Activated CD8-positive, alpha-beta T cell treated with anti-CD3 and anti-CD28 coated beads, Interleukin-2, amount 10 ng/mL, durations not matched to agents 7 days and 5 days (primary cell): ENCODE results near the gene MAPRE2. TPM values are rescaled to one million over a fixed set of nuclear protein-coding genes. Genes with fewer than 3 reads are reported as not detected.

Experiments
- ATAC-seq: fragments of 150-1000 bp; cut with Tn5 transposase; one replicate; pipeline ENCODE4 v1.10.0; 2021; ENCODE audit warnings: moderate library complexity
- CTCF ChIA-PET: fragments of 350-600 bp; sonication (Branson Sonifier 250); formaldehyde crosslinking; loops from one replicate; lab custom pipeline; 2021; ENCODE audit warnings: antibody characterized with exemption; lab: Charles Lee
- POLR2A ChIA-PET: fragments of 350-600 bp; sonication (Branson Sonifier 250); formaldehyde crosslinking; loops from one replicate; lab custom pipeline; 2021; ENCODE audit warnings: antibody characterized with exemption; lab: Charles Lee
- DNase-seq: peaks from one replicate; pipeline ENCODE4 v3.0.0-alpha.2; 2020
- H3K27ac Mint-ChIP-seq: one replicate; pipeline ENCODE4 v1.8.0; 2021; ENCODE audit warnings: mild to moderate bottlenecking, mixed read lengths
- H3K27me3 Mint-ChIP-seq: one replicate; pipeline ENCODE4 v1.8.0; 2021; ENCODE audit warnings: low read depth, mixed read lengths
- H3K36me3 Mint-ChIP-seq: one replicate; pipeline ENCODE4 v1.8.0; 2021; ENCODE audit warnings: low read depth, mixed read lengths
- H3K4me1 Mint-ChIP-seq: one replicate; pipeline ENCODE4 v1.8.0; 2021; ENCODE audit warnings: low read depth, mixed read lengths
- H3K4me3 Mint-ChIP-seq: one replicate; pipeline ENCODE4 v1.8.0; 2021; ENCODE audit warnings: mild to moderate bottlenecking, mixed read lengths
- H3K9me3 Mint-ChIP-seq: one replicate; pipeline ENCODE4 v1.8.0; 2022; ENCODE audit warnings: mixed read lengths; ENCODE audit not compliant: insufficient read depth
- total RNA-seq, 2 experiments: library from RNA; stranded (reverse); gene quantifications; one replicate each; pipeline ENCODE4 v1.2.3, GENCODE V29; 2021

MAPRE2 gene
- total RNA-seq, 2 experiments from 2014 or later = 49.0 to 53.6 TPM

DNA sequence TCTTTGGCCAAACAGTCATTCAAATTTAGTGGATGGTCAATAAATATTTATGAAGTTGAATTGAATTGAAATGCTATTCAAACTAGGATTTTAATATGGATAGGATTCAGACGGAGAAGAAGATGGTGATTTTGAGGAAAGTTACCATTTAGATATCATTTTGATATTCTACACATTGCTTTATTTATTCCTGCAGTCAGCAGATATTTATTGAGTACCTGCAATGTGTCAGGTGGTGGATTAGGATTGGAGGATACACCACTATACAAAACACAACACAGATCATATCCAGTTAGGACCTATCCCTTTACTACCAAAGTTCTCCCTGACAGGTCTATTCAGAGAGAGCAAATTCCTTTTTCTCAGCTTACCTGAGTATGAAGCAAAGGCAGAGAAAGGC, 38.8 kb downstream of the MAPRE2 start:
- POLR2A ChIA-PET = no interaction called here
- DNase-seq (no peak), ATAC-seq (no peak)
- H3K4me1 Mint-ChIP-seq = peaks cover 9% of the 10 kb centered on the region
- no peak overlapping the region for H3K27ac Mint-ChIP-seq
- H3K27me3 Mint-ChIP-seq = no peaks in the 10 kb centered on the region
- H3K9me3 Mint-ChIP-seq = no peaks in the 10 kb centered on the region
- CTCF ChIA-PET = interaction anchor here (1.2 kb wide), 1 partner anchor 51 kb away, joined by 3 read pairs; no protein-coding TSS in a partner anchor
- peaks cover 20% of the 10 kb centered on the region for H3K36me3 Mint-ChIP-seq
- no peak overlapping the region for H3K4me3 Mint-ChIP-seq

DNA sequence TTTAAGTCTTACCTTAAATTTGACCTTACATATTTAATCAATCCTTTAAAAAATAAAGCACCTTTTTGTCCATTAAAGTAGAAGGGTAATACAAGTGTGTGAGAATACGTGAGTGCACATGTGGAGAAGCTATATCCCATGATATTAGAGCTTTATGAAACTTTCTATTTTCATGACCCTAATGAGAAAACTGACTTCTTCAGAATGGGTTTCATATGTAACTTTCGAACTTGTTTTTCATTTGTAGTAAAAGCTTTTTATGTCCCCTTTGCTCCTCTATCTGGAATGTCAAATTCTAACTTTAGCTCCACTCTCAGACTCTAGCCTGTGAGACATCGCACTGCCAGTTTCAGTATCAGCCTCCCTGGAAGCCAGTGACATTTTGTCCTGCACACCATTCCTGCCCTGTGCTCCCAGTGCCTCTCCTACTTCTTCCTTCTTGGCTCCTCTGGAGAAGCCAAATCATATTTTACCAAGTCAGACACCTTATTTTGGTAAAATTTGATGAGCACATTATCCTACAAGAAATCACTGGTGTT, 42.0 kb downstream of the MAPRE2 start:
- Mint-ChIP-seq H3K27me3 (no peaks in the 10 kb centered on the region), H3K4me1 (no peaks in the 10 kb centered on the region), H3K4me3 (no peak overlapping the region), H3K9me3 (no peaks in the 10 kb centered on the region), H3K27ac (no peak overlapping the region), H3K36me3 (peaks cover 16% of the 10 kb centered on the region)
- no peak for ATAC-seq
- ChIA-PET CTCF (no interaction called here), POLR2A (interaction anchor here (0.9 kb wide), 1 partner anchor 14 kb away, joined by 3 read pairs; no protein-coding TSS in a partner anchor)
- DNase-seq = no peak

GRCh38 chr18:35084494-35085449, 43.6 kb downstream of the MAPRE2 start:
- no peaks in the 10 kb centered on the region for H3K27me3 Mint-ChIP-seq
- no peak overlapping the region for H3K4me3 Mint-ChIP-seq
- H3K4me1 Mint-ChIP-seq = no peaks in the 10 kb centered on the region
- ATAC-seq (no peak), DNase-seq (no peak)
- H3K9me3 Mint-ChIP-seq = no peaks in the 10 kb centered on the region
- POLR2A ChIA-PET = interaction anchor here (1.0 kb wide), 1 partner anchor 42 kb away, joined by 3 read pairs; no protein-coding TSS in a partner anchor
- CTCF ChIA-PET = interaction anchor here (1.2 kb wide), 1 partner anchor 56 kb away, joined by 3 read pairs; no protein-coding TSS in a partner anchor
- H3K36me3 Mint-ChIP-seq = peaks cover 10% of the 10 kb centered on the region
- H3K27ac Mint-ChIP-seq = no peak overlapping the region

DNA sequence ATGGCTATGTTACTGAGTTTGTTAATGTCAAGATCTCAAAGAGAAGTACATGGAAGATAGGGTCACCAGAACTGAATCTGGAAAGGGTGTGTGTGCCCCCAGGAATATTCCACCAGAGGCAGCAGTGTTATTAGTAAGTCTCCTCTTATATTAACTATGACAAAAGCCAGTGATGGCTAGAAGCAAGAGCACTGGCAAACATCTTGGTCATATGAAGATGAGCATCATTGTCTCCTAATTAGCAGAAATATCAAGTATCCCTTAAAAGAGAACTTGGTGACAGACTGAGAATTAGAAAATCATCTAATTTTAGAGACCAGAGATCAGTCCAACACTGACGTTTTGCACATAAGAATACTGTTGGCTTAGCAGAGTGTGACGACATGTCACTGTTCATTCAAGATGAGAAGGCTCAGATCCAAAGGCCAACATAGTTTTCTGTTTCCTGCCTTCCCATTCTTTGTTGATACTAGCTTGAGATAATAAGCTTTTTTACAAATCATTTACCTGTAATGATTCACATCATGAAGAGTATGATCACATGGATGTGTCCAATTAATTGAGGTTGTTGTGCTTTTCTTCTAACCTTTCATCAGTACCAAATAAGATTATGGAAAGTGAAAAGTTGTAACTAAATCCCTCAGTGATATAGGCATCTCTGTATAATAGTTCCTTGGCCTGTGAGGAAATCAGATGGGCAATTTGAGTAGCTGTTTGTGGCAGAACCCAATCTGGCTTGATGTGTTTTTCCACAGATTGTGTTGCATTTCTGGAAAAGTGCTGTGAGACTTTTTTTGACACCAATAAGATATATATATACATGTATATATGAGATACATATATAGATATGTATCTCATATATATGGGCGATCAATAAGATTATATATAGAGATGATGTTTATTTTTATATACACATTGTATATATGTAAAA, 44.5 kb downstream of the MAPRE2 start:
- DNase-seq (no peak), ATAC-seq (no peak)
- H3K27me3 Mint-ChIP-seq = no peaks in the 10 kb centered on the region
- H3K36me3 Mint-ChIP-seq = peaks cover 11% of the 10 kb centered on the region
- no peaks in the 10 kb centered on the region for H3K9me3 Mint-ChIP-seq
- H3K27ac Mint-ChIP-seq = no peak overlapping the region
- POLR2A ChIA-PET = no interaction called here
- no peak overlapping the region for H3K4me3 Mint-ChIP-seq
- CTCF ChIA-PET = interaction anchor here (1.2 kb wide), 1 partner anchor 57 kb away, joined by 3 read pairs; no protein-coding TSS in a partner anchor
- no peaks in the 10 kb centered on the region for H3K4me1 Mint-ChIP-seq

- Mint-ChIP-seq H3K4me3 (no peak overlapping the region), H3K4me1 (no peaks in the 10 kb centered on the region), H3K9me3 (no peaks in the 10 kb centered on the region), H3K27ac (no peak overlapping the region), H3K36me3 (peaks cover 7% of the 10 kb centered on the region), H3K27me3 (no peaks in the 10 kb centered on the region)
- POLR2A ChIA-PET = interaction anchor here (0.9 kb wide), 1 partner anchor 50 kb away, joined by 3 read pairs; no protein-coding TSS in a partner anchor
- DNase-seq (no peak), ATAC-seq (no peak)
- CTCF ChIA-PET = interaction anchor here (0.8 kb wide), 1 partner anchor 42 kb away, joined by 4 read pairs; no protein-coding TSS in a partner anchor
Measured at GRCh38 chr18:35086704-35087103, 45.5 kb downstream of the MAPRE2 start.

DNA sequence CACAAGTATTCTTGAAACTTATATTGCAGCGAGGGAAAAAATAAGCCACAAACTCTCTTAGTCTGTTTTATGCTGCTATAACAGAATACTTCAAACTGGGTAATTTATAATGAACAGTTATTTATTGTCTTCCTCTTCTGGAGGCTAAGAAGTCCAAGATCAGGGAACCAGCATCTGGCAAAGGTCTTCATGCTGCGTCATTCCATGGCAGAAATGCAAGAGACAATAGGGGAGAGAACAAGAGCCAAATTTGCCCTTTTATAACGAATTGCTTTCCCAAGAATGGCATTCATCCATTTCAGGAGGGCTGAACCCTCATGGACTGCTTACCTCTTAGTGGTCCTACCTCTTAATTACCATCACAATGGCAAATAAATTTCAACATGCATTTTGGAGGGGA, 46.5 kb downstream of the MAPRE2 start:
- H3K36me3 Mint-ChIP-seq = peaks cover 4% of the 10 kb centered on the region
- no peak overlapping the region for H3K4me3 Mint-ChIP-seq
- DNase-seq (no peak), ATAC-seq (no peak)
- POLR2A ChIA-PET = no interaction called here
- CTCF ChIA-PET = interaction anchor here (0.8 kb wide), 1 partner anchor 43 kb away, joined by 4 read pairs; no protein-coding TSS in a partner anchor
- H3K4me1 Mint-ChIP-seq = no peaks in the 10 kb centered on the region
- no peaks in the 10 kb centered on the region for H3K27me3 Mint-ChIP-seq
- no peaks in the 10 kb centered on the region for H3K9me3 Mint-ChIP-seq
- no peak overlapping the region for H3K27ac Mint-ChIP-seq

DNA sequence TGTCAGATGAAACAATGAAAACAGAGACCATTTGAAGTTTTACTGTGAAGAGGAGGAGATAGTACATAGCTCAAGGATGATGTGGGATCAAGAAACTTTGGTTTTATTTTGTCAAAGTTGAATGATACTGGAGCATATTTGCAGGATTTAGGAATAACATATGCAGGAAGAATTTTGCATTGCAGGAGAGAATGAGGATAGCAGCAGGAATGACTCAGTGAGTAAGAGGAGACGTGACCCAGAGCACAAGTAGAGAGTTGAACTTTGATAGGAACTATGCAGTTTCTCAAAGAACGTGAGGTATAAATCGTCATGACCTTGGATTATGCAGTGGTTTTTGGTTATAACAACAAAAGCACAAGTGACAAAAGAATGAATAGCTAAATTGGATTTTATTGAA, 47.7 kb downstream of the MAPRE2 start:
- peaks cover 4% of the 10 kb centered on the region for H3K36me3 Mint-ChIP-seq
- no peaks in the 10 kb centered on the region for H3K4me1 Mint-ChIP-seq
- H3K27ac Mint-ChIP-seq = no peak overlapping the region
- no peak for ATAC-seq
- no peak for DNase-seq
- no peaks in the 10 kb centered on the region for H3K27me3 Mint-ChIP-seq
- H3K4me3 Mint-ChIP-seq = no peak overlapping the region
- POLR2A ChIA-PET = no interaction called here
- H3K9me3 Mint-ChIP-seq = no peaks in the 10 kb centered on the region
- CTCF ChIA-PET = no interaction called here

DNA sequence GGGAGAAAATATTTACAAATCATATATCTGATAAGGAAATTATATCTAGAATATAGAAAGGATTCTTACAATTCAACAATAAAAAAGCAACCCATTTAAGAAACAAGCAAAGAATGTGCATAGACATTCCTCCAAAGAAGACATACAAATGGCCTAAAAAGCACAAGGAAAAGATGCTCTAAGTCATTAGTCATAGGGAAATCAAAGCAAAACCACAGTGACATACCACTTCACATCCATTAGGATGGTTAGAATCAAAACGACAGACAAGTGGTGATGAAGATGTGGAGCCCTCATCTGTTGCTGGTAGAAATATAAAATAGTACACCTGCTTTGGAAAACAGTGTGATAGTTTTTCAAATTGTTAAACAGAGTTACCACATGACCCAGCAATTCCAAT, 48.2 kb downstream of the MAPRE2 start:
- ATAC-seq = no peak
- no peaks in the 10 kb centered on the region for H3K27me3 Mint-ChIP-seq
- no peak overlapping the region for H3K27ac Mint-ChIP-seq
- no peak for DNase-seq
- no peaks in the 10 kb centered on the region for H3K4me1 Mint-ChIP-seq
- ChIA-PET CTCF (no interaction called here), POLR2A (no interaction called here)
- H3K4me3 Mint-ChIP-seq = no peak overlapping the region
- peaks cover 4% of the 10 kb centered on the region for H3K36me3 Mint-ChIP-seq
- H3K9me3 Mint-ChIP-seq = no peaks in the 10 kb centered on the region

DNA sequence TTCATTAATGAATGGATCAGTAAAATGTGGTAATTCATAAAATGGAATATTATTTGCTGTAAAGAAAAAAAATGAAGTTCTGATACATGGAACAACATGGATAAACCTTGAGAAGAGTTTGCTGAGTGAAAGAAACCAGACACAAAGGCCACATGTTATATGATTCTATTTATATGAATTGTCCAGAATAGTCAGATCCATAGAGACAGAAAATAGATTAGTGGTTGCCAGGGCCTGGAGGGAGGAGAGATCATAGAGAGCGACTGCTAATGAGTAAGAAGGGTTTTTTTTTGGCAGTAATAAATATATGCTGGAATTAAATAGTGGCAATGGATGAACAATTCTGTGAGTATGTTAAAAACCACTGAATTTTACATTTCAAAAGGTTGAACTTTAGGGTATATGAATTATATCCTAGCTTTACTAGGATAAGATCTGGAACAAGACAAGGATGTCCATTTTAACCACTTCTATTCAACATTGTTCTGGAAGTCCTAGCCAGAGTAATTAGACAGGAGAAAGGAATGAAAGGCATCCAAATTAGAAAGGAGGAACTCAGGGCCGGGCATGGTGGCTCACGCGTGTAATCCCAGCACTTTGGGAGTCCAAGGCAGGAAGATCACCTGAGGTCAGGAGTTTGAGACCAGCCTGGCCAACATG, 48.8 kb downstream of the MAPRE2 start:
- ATAC-seq (no peak), DNase-seq (no peak)
- H3K9me3 Mint-ChIP-seq = no peaks in the 10 kb centered on the region
- H3K27ac Mint-ChIP-seq = no peak overlapping the region
- ChIA-PET CTCF (no interaction called here), POLR2A (no interaction called here)
- H3K4me3 Mint-ChIP-seq = no peak overlapping the region
- no peaks in the 10 kb centered on the region for H3K27me3 Mint-ChIP-seq
- H3K36me3 Mint-ChIP-seq = peaks cover 4% of the 10 kb centered on the region
- H3K4me1 Mint-ChIP-seq = no peaks in the 10 kb centered on the region

DNA sequence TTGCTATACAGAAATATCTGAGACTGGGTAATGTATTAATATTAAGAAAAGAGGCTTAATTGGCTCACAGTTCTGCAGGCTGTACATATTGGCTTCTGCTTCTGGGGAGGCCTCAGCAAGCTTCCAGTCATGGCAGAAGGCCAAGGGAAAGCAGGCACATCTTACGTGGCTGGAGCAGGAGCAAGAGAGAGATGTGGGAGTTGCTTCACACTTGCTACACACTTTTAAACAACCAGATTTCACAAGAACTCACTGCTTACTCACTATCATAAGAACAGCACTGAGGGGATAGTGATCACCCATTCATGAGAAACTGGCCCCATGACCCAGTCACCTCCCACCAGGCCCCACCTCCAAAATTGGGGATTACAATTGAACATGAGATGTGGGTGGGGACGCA, 50.6 kb downstream of the MAPRE2 start:
- Mint-ChIP-seq H3K27me3 (no peaks in the 10 kb centered on the region), H3K9me3 (no peaks in the 10 kb centered on the region), H3K4me3 (no peak overlapping the region), H3K36me3 (peaks cover 6% of the 10 kb centered on the region), H3K4me1 (no peaks in the 10 kb centered on the region), H3K27ac (no peak overlapping the region)
- ATAC-seq (no peak), DNase-seq (no peak)
- ChIA-PET CTCF (no interaction called here), POLR2A (no interaction called here)
